Measurements from ENCODE around the gene TMEM134.

The TMEM134 gene

GRCh38 chr11:67420646-67421429, 48.2 kb downstream of the TMEM134 start:
- peak; percentile 99 for DNase-seq

- no peak for DNase-seq
Observed at GRCh38 chr11:67420147-67420645, 48.9 kb downstream of the TMEM134 start.

GRCh38 chr11:67419325-67420049, 49.6 kb downstream of the TMEM134 start:
- DNase-seq = no peak

GRCh38 chr11:67418476-67419281, 50.4 kb downstream of the TMEM134 start:
- DNase-seq = peak; percentile 77

GRCh38 chr11:67417425-67417824, 51.6 kb downstream of the TMEM134 start:
- no peak for DNase-seq

- DNase-seq = peak; percentile 89
Observed at GRCh38 chr11:67416416-67417335, 52.4 kb downstream of the TMEM134 start.

- no peak for DNase-seq
Observed at GRCh38 chr11:67415501-67416304, 53.3 kb downstream of the TMEM134 start, which contains the start of gene CARNS1. Gene CARNS1, plus strand, starts transcription at chr11:67415678. Its CDS starts 522 bp downstream, at chr11:67416200.

GRCh38 chr11:67413266-67413849, 55.7 kb downstream of the TMEM134 start:
- DNase-seq = no peak

GRCh38 chr11:67412495-67413179, 56.4 kb downstream of the TMEM134 start:
- no peak for DNase-seq

- no peak for DNase-seq
Observed at GRCh38 chr11:67411785-67412152, 57.3 kb downstream of the TMEM134 start.

Measured in activated effector memory CD4-positive, alpha-beta T cell treated with anti-CD3 and anti-CD28 coated beads, Interleukin-2, amount 50 U/mL, for 16 hours (primary cell).